ENCODE measurements around the gene AKT3.
"Not testable (repeated sequence)": the region's sequence is repeated elsewhere in the genome, so short reads cannot be mapped to it uniquely, and the experiment has no call there.

The AKT3 gene

DNA sequence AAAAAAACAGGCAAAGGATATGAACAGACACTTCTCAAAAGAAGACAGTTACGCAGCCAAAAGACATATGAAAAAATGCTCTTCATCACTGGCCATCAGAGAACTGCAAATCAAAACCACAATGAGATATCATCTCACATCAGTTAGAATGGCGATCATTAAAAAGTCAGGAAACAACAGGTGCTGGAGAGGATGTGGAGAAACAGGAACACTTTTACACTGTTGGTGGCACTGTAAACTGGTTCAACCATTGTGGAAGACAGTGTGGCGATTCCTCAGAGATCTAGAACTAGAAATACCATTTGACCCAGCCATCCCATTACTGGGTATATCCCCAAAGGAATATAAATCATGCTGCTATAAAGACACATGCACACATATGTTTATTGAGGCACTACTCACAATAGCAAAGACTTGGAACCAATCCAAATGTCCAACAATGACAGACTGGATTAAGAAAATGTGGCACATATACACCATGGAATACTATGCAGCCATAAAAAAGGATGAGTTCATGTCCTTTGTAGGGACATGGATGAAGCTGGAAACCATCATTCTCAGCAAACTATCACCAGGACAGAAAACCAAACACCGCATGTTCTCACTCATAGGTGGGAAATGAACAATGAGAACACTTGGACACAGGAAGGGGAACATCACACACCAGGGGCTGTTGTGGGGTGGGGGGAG is 77.5 kb downstream of the AKT3 start:
- not testable (repeated sequence) for DNase-seq

DNA sequence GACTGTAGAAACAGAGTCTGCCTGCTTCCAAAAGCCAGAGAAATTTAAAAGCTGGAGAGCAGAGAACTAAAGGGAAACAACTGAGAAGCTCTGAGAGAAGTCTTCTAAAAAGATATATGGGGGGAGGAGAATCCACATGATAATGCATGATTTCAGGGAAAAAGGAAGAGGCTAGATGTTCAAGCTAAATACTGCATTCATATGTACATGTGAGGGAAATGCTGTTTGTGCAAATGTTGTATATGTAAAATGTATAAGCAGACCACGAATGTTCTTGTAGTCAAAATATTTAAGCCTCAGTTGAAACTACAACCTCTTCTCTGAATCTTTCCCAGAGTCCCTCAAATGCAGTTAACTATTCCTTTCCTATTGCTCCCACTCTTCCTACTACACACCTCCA is 79.2 kb downstream of the AKT3 start:
- DNase-seq: no peak

DNA sequence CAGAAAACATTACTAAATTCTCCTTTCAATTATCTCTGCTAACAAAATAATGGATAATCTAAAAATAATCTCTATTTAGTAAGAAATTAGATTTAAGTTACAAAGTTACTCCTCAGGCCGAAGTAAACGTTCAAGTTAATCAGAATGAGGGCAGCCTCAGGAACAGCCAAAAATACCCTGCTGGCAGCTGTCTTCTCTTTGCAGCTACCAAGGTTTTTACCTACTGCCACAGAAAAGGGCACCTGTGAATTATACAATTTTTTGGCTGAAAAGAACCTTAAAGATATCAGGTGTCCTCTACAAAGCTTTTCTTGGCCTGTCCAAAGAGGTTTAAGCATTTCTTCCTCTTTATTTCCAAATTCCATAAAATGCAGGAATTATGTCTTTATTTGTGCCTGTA is 84.4 kb downstream of the AKT3 start:
- DNase-seq: no peak

DNA sequence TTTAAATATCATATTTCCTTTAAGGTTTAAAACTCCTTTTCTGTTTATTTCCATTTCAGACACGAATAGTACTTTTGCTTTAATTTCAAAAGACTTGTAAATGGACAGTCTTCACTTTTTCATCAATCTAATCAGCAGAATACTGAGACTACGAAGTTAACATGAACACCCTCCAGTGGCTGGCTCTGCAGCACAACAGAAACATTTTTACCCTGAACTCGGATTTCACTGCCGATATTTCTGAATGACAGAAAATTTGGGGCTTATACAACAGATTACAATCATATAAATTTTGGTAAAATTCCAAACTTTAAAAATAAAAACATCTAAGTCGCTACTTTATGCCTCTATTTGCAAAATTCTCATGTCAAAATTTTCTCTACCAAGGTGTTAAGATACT is 86.2 kb downstream of the AKT3 start:
- DNase-seq: no peak

DNA sequence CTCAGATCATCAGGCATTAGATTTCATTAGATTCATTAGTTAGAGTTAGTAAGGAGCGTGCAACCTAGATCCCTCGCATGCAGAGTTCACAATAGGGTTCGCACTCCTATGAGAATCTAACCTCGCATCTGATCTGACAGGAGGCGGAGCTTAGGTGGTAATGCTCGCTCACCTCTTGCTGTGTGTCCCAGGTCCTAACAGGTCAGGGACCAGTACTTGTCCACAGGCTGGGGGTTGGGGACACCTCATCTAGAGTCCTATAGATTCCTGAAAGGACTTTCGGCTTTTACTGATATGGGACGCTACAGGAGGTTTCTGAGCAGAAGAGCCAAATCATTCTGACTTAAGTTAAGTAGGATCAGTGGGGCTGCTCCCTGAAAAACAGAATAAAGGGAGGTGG is 91.4 kb downstream of the AKT3 start:
- no peak for DNase-seq

DNA sequence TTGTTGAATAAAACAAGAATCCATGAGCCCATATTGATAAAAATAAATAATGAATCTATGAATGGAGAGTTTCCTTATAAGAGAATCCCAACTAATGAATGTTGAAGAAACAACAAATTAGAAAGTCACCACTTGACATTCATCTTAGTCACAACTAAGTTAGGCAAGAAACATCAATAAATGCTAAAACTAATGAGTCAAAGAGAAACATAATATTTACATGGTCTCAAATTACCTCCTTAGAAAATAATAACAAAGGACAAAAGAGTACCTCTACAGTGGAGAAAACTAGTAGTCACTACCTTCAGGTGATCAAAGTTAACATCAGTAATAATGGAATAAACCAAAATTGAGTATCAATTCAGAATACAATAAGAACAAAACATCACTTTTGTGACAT is 93.5 kb downstream of the AKT3 start:
- no peak for DNase-seq

DNA sequence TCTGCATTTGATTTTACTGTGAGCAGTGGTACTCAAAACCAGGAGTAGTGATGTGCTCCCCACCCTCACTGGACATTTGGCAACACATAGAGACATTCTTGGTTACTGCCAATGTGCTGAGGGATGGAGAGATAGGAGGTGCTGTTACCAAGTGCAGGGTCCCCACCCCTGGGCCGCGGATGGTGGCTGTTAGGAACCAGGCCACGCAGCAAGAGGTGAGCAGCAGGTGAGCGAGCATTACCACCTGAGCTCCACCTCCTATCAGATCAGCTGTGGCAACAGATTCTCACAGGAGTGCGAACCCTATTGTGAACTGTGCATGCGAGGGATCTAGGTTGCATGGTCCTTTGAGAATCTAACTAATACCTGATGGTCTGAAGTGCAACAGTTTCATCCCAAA is 95.7 kb downstream of the AKT3 start:
- DNase-seq: no peak

DNA sequence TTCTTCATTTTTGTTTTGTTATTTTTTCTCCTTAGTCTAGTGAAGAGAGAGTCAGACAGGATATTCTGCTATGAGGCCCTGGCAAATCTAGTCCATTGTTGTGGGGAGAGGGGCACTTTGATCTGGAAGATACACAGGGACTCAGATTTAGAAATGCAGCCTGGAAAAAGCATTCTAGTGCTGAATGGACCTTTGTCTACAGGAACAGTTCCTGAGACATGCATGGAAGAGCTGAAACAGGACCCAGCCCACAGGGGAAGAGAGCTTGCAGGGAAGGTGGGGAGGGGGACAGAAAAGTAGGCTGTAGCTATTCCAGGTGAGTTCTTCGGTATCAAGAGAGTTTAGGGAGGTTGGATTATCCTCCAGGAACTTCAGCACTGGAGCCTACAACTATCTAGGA is 98.5 kb downstream of the AKT3 start:
- no peak for DNase-seq

DNA sequence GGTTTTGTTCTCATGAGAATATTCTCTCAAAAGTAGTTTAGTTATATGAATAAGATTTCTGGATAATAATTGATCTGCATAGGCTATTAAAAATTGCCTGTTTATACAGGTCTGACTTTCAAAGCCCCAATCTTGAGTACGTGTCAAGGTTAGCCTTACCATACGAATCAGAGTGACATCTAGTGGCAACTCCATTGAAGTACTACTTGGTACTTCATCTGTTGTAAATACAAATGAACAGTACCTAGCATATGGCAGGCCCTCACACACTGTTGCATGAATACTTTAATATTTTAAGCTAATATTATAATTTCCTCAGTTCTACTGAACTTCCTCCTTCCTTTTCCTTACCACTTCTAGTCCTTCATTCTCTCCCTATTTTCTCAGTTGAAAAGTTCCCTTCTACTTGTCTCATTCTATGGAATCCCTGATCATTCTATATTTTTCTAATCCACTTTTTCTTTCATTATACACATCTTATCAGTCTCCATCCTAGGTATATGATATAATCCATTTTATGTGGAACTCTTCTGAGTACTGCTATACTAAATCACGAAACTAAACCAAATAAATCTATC is 101.2 kb downstream of the AKT3 start:
- DNase-seq: no peak

DNA sequence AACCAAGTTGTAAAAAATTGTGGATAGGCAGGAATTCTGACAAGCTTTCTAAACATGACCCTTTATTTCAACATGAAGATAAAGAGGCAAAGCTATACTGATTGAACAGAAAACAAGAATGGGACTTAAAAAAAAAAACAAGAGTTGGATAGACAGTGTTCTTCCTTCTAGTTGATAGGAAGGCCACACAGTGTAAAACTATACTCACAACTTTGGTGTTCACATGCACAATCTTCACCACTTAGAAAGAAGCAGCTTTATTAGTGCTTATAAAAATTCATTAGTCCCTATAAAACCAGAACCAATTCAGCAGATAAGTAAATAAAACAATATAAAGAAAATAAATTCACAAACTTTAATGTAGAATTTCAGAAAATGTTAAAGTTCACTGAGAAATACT is 101.8 kb downstream of the AKT3 start:
- DNase-seq: no peak

DNA sequence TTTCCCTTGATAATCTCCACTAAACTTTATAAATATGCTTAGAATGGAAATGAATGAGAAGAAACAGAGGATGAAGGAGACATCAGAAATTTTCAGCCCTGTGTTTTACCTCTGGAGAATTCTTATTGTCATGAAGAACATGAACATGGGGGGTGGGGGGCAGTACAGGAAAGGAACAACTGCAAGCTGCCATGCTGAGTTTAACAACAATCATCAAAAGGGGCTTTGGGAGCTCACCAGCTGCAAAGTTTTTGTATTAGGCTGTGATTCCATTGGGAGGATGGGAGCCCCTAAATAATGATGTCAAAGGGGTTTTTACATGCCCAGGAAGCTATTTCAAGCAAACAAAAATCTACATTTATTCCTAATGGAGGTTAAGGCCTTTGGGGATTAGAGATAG is 103.3 kb downstream of the AKT3 start:
- DNase-seq: no peak

DNA sequence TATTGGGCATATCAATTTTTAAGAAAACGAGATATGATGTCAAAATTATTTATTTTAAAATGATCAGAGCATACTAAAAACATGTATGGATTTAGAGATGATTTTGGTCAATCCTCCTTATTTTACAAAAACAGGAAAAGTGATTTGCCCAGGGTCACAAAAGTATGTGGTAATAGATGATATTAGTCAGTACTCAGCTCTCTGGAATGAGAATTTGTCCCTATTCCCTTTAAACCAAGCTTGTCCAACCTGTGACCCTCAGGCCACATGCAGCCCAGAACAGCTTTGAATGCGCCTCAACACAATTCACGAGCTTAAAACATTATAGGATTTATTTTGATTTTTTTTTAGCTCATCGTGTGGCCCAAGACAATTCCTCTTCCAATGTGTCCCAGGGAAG is 104.7 kb downstream of the AKT3 start:
- no peak for DNase-seq

DNA sequence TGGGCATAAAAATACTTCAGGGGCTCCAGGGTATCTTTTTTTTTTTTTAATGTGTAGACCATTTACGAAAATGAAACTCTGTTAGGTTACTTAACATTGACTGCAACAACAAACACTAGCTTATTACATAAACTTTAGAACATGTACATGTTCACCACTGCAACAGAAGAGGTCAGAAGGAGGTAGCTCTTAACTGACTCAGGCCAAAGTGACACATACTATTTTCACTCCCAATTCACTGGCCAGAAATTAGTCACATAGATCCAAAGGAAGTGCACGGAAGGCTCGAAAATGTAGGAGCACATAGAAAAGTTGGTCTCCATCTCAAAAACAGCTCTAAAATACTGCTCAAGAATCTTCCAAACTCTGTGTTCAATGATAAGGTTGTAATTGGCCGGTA is 107.2 kb downstream of the AKT3 start:
- no peak for DNase-seq

DNA sequence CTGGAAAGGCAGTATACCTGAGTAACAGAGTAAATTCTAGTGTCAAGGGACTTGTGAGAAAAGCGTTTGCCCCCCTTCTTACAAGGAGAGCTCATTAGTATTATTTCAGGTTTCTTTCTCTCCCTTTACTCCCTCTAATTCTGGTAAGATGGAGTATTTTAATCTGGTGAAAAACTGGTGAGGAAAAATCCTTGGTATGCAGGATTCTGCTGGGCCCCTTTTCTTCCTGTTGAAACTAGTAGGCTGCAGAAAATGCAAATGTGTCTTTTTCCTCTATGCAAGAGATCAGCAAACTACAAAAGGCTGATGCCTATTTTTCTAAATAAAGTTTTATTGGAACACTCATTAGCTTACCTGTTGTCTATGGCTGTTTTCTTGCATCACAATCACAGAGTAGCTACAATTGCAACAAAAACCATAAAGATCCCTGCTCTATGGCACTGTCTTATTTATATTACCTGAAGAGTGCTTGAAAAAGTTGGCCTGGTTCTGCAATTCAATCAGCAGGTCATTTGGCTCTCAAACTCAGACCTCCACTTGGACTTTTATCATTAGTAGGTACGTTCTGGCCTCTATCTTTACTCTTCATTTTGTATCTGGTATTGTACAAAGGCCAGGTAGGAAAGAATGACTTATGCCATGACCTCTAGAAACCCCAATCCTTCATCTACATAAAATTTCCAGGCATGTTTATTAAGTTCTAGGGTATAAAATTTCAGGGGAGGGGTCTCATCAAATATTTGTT is 109.6 kb downstream of the AKT3 start:
- DNase-seq: no peak

DNA sequence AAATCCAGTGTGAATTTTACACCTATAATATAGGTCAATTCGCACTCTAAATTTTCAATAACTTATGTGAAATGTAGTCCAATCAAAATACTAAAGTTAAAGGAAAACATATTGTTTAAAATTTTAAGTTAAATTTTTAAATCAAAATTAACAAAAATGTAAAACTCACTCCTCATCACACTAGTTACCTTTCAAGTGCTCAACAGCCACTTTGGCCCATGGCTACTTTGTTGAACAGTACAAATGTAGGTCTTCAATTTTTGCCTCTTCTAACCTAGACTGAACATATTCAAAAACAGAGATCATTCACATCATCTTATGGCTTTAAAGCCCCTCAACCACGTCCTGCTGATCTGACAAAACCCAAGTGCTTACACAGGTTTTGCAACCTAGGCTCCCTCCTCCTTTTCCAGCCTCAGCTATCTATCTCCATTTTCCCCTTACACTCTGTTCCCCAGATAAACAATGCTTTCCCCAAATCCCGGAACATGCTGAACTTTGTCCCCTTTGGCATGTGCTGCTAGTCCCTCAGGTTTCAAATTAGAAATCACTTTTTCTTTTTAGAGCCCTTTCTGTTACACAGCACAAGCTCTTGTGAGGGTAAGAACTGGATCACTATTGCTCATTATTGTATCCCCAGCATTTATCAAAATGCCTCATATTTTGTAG is 110.6 kb downstream of the AKT3 start:
- DNase-seq: no peak

DNA sequence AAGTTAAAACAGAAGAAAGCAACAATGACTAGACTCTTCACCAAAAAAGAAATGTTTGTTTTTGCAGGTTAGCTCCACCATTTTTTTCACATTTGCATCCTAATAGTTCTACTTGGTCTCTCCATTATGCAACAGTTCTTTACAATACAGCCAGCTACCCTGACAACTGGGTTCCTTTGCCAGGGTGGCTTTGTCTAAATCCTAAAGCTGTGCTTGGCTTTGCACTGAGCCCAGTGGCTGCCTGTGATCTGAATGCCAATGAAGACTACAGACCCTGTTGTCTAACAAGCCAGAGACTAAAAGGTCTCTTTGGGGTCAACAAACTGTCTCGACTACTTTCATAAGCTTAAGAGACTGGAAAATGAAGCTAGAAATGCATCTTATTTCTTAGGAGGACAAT is 112.0 kb downstream of the AKT3 start:
- no peak for DNase-seq

DNA sequence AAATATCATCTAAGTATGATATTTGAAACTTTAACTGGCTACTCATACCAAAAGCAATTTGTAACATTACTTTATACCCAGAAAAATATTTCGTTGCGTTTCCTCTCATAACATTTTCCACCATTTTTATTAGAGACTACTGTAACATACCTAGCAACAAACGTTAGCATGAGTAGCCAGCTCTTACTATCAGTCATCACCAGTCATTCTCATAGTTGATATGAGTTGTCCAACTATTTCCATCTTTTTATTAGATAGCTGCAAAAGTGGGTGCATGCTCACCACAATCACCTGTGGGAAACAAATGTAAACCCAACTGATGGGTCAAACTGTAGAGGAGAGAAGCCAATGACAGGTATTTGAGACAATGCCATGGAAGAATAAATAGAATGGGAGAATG is 114.6 kb downstream of the AKT3 start:
- no peak for DNase-seq

DNA sequence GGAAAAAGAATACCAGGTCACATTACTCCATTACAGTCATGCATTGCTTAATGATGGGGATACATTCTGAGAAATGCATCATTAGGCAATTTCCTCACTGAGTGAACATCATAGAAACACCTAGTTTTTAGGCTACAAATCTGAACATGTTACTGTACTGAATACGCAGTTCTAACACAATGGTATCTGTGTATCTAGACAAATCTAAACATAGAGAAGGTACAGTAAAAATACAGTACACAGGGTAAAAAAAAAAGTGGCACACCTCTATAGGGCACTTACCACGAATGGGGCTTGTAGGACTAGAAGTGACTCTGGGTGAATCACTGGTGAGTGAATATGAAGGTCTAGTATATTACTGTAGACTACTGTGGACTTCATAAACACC is 115.7 kb downstream of the AKT3 start:
- no peak for DNase-seq

DNA sequence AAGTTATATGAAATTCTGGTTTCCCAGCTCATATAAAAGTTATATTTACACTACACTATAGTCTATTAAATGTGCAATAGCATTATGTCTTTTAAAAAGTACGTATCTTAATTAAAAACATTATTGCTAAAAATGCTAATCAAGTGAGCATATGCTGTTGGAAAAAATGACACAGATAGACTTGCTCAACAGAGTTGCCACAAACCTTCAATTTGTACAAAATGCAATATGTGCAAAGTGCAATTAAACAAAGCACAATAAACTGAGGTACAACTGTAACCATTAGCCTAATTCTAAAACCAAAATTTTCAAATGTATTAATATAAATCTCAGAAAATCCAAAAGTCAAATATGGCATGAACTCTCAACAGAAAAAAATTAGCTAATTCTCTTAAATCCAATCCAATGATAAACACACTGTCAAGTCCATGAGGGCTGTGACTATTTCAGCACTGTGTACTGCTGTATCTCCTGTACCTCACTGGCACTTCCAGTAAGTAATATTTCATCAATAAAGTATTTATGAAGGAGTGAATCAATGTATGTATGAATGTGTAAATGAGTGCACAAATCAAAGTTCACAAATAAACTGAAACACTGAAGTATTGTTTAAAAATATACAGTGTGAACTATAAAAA is 116.3 kb downstream of the AKT3 start:
- no peak for DNase-seq

DNA sequence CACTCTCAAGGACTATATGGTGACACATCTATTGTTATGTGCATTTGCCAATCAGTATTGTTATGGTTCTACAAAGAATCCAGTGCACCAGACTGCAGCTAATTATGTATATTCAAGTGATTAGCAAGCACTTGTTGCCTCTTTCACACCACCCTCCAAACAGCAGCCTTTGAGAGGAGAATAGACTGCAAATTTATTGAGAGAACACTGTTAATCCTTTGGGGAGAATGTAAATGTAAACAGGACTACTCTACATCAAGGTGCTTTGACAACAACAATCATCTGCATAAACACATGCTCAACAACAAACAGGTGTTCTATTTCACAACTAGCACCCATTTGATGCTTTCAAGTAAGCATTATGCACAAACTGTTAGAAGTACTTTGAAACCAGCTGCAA is 117.4 kb downstream of the AKT3 start:
- DNase-seq: no peak

DNA sequence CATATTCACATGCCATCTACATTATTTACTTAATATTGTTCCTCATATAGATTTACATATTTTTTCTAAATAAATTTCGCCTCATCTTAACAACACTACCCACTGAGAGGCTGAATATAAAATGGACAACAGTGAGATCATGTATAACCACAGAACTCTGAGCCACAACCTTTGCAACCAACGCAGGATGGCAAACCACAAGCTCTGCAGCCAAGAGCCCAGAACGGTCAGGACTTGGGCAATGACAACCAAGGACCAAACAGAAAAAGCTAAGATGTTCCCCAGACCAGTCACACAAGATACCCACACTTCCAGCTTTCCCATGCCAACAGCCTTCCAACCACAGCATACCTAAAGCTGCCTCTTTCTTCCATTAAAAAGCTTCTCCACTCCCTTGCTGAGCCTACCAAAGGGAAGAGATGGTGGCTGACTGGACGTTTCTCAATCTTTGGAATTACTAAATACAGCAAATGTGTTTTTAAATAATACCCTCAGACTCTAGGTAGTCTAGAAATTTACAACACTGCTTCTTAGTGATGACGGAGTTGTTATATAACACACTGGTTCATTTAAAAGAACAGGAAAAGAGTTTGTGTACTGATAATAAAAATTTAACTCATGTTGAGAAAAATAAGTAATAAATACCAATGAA is 117.9 kb downstream of the AKT3 start:
- DNase-seq: no peak

DNA sequence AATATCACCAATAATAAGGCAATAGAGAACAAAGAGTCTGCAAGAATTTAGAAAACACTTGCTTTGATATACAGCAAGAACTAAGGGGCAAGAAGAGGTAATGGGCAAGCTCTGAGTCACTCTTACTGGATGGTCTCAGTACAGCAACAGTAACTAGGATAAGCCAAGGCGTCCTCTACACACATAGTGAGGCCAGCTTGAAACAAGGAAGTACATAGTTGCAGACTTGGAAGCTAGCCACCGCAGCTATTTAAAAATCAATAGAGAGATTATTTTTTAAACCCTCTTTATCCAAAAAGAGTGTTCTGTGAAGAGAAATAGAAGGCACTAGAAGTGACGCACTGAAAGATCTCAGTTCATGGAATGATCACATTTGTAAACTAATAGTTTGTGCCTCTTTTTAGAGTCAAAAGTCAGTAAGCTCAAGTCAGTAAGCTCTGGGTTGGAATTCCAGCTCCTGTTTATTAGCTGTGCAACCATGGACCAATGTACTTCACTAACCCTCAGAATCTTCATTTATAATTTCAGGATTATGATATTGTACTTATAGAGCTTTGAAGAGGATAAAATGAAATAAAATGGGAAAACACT is 118.6 kb downstream of the AKT3 start:
- no peak for DNase-seq
